ENCODE results near the gene SMIM44. TPM values are rescaled to one million over a fixed set of nuclear protein-coding genes. Genes with fewer than 3 reads are reported as not detected.

The SMIM44 gene
- total RNA-seq, 1 donor from 2014 or later, result not detected

DNA sequence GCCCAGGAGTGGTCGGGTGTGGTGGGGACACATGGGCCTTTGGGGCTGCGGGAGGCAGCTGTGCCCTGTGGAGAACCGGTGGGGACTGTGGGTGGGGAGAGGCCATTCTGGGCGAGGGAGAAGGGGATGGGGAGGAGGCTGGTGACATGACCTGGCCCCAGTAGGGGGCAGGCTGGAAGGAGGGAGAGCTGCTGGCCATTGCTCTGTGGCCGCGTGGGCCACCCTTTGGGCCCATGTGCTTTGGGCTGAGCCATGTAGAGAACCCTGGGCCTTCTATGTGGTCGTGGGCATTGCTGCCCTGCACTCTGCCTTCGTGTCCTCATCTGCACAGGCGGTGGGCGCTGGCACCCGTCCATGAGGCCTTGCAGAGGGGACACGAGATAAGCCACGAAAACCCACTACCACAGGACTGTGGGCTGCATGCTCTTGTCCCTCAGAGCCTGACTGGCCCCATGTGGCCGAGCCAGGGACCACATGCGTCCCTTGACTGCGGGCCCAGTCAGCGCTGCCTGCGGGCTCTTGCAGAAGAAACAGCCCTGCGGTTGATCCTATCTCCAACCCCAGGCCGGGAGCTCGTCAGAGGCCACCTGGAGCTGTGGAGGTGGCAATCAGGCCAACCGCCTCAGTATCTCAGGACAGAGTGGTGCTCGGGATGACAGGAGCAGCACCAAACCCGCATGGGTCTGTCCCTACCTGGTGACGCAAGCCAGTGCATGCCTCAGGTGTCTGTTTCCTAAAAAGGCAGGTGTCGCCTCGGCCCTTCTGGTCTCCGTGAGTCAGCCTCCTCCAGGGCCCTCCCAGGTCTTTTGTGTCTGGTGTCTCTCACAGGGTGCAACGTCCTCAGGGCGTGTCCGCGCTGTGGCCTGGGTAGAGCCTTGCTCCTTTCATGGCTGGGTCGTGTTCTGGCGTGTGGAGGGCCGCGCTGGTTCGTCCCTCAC, 37.2 kb upstream of the SMIM44 start:
- peaks cover 61% of the 10 kb centered on the region for H3K36me3 ChIP-seq
- H3K27me3 ChIP-seq (ENCODE audit: low read depth), result no peaks in the 10 kb centered on the region
- no peak for DNase-seq
- no peak overlapping the region for H3K4me3 ChIP-seq
- H3K9me3 ChIP-seq, result no peaks in the 10 kb centered on the region
- H3K27ac ChIP-seq, result no peak overlapping the region
- no peak for TF ChIP-seq CTCF (IDR thresholded peaks at IDR 0.05)
- intact Hi-C loops (cut with DNase I), result no loop called here
- ATAC-seq, result no peak
- H3K4me1 ChIP-seq, result peaks cover 18% of the 10 kb centered on the region

GRCh38 chr19:3519126-3519525, 35.9 kb upstream of the SMIM44 start:
- DNase-seq, result no peak
- peaks cover 18% of the 10 kb centered on the region for H3K4me1 ChIP-seq

DNA sequence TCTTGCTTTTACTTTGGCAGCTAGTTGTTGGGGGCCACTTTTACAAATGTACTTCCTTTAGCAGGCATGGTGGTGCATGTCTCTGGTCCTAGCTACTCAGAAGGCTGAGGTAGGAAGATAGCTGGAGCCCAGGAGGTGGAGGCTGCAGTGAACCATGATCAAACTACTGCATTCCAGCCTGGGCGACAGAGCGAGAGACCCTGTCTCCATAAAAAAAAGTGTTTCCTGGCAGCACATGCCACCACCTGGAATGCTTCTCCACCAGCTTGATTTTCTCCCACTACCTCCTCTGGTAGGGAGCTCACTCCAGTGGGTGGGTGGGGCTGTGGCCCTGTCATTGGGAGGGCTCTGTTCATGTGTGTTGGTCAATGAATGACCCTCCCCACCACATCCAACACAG, 35.4 kb upstream of the SMIM44 start:
- no peak for TF ChIP-seq CTCF (IDR thresholded peaks at IDR 0.05)
- Histone ChIP-seq H3K4me1 (peaks cover 18% of the 10 kb centered on the region), H3K27ac (no peak overlapping the region), H3K27me3 (ENCODE audit: low read depth) (no peaks in the 10 kb centered on the region), H3K36me3 (peaks cover 44% of the 10 kb centered on the region), H3K4me3 (no peak overlapping the region), H3K9me3 (no peaks in the 10 kb centered on the region)
- no peak for ATAC-seq
- intact Hi-C loops (cut with DNase I), result no loop called here
- no peak for DNase-seq

More at GRCh38 chr19:3519126-3519525, 35.9 kb upstream of the SMIM44 start:
- Histone ChIP-seq H3K36me3 (peaks cover 49% of the 10 kb centered on the region), H3K4me3 (no peak overlapping the region), H3K9me3 (no peaks in the 10 kb centered on the region), H3K27me3 (ENCODE audit: low read depth) (no peaks in the 10 kb centered on the region), H3K27ac (no peak overlapping the region)
- intact Hi-C loops (cut with DNase I), result no loop called here
- no peak for TF ChIP-seq CTCF (IDR thresholded peaks at IDR 0.05)
- ATAC-seq, result no peak

DNA sequence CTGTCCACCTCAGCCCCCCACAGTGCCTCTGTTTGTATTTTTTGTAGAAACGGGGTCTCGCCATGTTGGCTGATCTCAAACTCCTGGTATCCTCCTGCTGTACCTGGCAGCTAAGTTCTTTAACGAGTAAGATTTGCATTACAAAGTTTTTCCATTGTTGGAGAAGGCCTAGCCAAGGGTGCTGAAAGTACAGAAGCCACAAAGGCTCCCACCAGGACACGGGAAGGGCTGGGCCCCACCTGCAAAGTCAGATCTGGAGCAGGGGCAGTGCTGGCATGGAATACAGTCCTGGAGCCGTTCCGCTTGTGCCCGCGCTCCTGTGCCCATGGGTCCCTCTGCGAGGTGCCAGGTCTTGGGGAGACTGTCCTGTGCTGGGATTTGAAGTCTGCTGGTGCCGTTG, 35.0 kb upstream of the SMIM44 start:
- DNase-seq, result no peak
- intact Hi-C loops (cut with DNase I), result no loop called here
- TF ChIP-seq CTCF (IDR thresholded peaks at IDR 0.05), result no peak

DNA sequence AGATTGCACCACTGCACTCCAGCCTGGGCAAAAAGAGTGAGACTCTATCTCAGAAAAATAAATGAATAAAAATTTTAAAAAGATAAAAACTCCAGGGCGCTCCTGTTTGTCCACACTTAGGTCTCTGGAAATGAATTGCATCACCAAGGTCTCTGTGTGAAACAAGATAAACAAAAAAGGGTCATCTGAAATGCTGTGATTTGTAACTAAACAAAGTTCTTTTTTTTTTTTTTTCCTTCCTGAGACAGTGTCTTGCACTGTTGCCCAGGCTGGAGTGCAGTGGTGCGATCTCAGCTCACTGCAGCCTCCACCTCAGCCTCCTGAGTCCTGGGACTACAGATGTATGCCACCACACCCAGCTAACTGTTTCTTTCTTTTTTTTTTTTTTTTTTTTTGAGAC, 34.4 kb upstream of the SMIM44 start:
- intact Hi-C loops (cut with DNase I), result no loop called here
- ATAC-seq (no peak), DNase-seq (no peak)
- peaks cover 18% of the 10 kb centered on the region for H3K4me1 ChIP-seq
- H3K9me3 ChIP-seq, result no peaks in the 10 kb centered on the region
- no peak overlapping the region for H3K27ac ChIP-seq
- TF ChIP-seq CTCF (IDR thresholded peaks at IDR 0.05), result no peak
- H3K36me3 ChIP-seq, result peaks cover 34% of the 10 kb centered on the region
- no peak overlapping the region for H3K4me3 ChIP-seq
- H3K27me3 ChIP-seq (ENCODE audit: low read depth), result no peaks in the 10 kb centered on the region

More for the DNA sequence above, 35.0 kb upstream of the SMIM44 start:
- Histone ChIP-seq H3K27me3 (ENCODE audit: low read depth) (no peaks in the 10 kb centered on the region), H3K9me3 (no peaks in the 10 kb centered on the region), H3K4me1 (peaks cover 18% of the 10 kb centered on the region), H3K4me3 (no peak overlapping the region), H3K27ac (no peak overlapping the region), H3K36me3 (peaks cover 40% of the 10 kb centered on the region)
- no peak for ATAC-seq
